HG03045 (cell line): ENCODE measurements around the gene OVOL1.
"Not testable (repeated sequence)": the region's sequence is repeated elsewhere in the genome, so short reads cannot be mapped to it uniquely, and the experiment has no call there.

Experiments used
- ATAC-seq: cut with Tn5 transposase; IDR thresholded peaks from one replicate; pipeline ENCODE4 v1.9.1; 2021; ENCODE audit warnings: mild to moderate bottlenecking, moderate library complexity; ENCODE audit not compliant: unreplicated experiment

OVOL1 gene

DNA sequence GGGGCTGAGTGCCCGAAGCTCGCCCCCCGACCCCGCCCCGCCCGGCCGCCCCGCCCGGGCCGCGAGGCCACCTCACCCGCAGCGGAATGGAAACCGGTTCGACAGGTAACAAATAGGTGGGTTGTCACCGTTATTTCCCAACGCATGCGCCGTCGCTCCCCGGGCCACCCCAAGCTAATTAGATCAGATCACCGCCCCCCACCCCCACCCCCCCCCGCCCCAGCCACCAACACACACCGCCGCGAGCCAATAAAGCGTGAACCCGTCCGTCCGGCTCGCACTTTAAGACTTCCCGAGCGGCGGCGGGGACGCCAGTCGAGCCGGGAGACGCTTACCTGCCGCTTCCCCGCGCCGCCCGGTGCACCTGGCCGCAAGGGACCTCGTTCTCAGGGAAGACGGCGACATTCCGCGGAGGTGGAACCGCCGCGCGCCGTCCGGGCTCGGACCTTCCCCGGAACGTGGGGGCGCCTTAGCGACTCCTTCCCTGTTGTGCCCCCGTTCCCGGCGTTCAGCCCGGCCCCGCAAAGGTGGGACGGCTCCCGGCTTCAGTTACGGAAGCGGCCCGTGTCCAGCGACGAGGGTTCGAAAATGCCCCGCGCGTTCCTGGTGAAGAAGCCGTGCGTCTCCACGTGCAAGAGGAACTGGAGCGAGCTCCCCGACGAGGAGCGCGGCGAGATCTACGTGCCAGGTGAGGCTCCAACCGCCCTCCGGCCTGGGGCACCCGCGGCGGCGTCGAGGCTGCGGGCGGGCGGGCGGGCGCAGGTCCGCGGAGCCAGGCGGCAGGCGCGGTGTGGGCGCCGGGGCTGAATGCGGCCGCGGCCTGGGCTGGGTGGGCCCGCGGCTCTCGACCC lies at the start of gene OVOL1:
Gene OVOL1, plus strand, starts transcription at position 278 of the 851 bp plus-strand sequence. Its CDS starts 311 bp downstream, at position 589.
- no peak for ATAC-seq

- ATAC-seq, result no peak
These were observed 47.8 kb upstream of the OVOL1 start for GRCh38 chr11:65739022-65739421.

DNA sequence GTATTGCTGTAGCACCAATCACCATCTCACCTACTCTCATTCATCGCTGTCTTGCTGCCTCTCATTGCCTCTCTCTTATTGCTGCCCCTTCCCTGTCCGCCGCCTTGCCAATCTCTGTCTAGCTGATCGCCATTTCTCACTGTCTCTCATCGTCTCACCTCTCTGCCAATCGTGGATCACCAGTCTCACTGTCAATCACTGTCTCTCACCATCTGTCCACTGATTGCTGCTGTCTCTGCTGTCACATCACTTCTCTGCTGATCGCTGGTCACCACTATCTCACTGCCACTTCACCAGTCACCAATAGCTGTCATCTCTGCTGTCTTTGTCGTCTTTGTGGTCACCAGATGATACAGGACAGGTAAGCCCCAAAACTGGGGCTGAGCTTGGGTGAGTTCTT lies 45.7 kb upstream of the OVOL1 start:
- no peak for ATAC-seq

- ATAC-seq, result no peak
These were observed 44.5 kb upstream of the OVOL1 start for GRCh38 chr11:65742353-65742752.

GRCh38 chr11:65743681-65744025 lies 43.2 kb upstream of the OVOL1 start:
- no peak for ATAC-seq

- ATAC-seq, result no peak
These were observed 42.7 kb upstream of the OVOL1 start for GRCh38 chr11:65744026-65744698.

DNA sequence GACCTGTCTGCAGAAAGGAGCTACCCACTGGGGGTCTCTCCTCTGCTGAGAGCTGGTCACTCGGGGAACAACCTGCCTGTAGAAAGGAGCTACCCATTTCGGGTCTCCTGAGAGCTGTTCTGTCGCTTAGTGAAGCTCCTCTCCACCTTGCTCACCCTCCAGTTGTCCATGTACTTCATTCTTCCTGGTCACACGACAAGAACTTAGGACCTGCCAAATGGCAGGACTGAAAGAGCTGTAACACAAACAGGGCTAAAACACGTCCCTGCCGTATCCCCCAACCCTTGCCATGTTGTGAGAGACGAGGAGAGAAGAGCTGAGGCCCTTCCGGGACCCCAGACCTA lies 42.2 kb upstream of the OVOL1 start:
- ATAC-seq, result no peak

GRCh38 chr11:65745049-65745448 lies 41.8 kb upstream of the OVOL1 start:
- ATAC-seq, result no peak

GRCh38 chr11:65762169-65762568 lies 24.7 kb upstream of the OVOL1 start:
- not testable (repeated sequence) for ATAC-seq

DNA sequence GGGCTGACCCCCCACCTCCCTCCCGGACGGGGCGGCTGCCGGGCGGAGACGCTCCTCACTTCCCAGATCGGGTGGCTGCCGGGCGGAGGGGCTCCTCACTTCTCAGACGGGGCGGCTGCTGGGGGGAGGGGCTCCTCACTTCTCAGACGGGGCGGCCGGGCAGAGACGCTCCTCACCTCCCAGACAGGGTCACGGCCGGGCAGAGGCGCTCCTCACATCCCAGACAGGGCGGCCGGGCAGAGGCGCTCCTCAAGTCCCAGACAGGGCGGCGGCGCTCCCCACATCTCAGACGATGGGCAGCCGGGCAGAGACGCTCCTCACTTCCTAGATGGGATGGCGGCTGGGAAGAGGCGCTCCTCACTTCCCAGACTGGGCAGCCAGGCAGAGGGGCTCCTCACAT lies 24.0 kb upstream of the OVOL1 start:
- ATAC-seq, result not testable (repeated sequence)

DNA sequence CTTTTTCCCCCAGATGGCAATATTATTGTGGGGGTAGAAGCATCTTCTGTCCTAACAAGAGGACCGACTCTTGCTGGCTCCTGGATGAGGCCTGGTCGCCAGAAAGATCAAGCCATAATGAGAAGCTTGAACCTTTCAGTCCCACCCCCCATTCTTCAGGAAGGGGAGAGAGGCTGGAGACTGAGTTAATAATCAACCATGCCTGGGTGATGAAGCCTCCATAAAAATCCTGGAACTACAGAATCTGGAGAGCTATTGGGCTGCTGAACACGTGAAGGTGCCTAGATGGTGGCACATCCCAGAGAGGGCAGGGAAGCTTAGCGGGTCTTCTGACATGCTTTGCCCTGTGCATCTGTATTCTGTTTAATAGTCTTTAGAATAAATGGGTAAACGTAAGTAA lies 22.4 kb upstream of the OVOL1 start:
- ATAC-seq, result no peak

GRCh38 chr11:65766535-65766934 lies 20.3 kb upstream of the OVOL1 start:
- no peak for ATAC-seq

- no peak for ATAC-seq
These were observed 19.5 kb upstream of the OVOL1 start for GRCh38 chr11:65767406-65767805.

DNA sequence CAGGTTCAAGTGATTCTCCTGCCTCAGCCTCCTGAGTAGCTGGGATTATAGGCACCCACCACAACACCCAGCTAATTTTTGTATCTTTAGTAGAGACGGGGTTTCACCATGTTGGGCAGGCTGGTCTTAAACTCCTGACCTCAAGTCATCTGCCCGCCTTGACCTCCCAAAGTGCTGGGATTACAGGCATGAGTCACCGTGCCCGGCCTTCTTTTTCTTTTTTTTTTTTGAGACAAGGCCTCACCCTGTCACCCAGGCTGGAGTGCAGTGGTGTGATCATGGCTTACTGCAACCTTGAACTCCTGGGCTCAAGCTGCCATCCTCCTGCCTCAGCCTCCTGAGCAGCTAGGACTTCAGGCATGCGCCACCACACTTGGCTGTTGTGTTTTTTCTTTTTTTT lies 19.1 kb upstream of the OVOL1 start:
- ATAC-seq, result not testable (repeated sequence)

DNA sequence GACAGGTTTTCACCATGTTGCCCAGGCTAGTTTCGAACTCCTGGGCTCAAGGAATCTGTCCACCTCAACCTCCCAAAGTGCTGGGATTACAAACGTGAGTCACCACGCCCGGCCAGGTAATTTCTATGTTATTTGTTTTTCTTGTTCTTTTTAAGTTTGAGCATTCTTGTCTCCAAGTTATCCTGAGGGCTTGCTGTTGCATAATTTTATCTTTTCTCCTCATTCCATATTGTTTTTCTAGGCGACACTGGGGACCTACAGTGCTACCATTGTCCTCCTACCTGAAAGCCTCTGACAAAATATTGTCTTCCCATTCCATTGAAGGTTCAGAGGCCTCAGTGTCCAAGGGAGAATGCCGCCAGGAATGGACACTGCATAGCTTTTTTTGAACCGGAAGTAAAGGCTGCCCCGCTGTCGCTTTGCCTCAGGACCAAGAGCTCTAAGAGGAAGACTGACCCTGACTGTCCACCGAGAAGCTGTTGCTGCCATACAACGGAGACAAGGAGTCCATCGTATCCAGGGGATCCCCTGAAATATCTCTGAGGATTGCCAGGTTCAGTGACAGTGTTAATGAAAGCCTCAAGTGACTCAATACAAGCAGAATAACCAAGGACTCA lies 15.8 kb upstream of the OVOL1 start:
- no peak for ATAC-seq

GRCh38 chr11:65771589-65772112 lies 15.2 kb upstream of the OVOL1 start:
- ATAC-seq, result no peak

- ATAC-seq, result no peak
These were observed 13.0 kb upstream of the OVOL1 start for GRCh38 chr11:65773784-65774411.

DNA sequence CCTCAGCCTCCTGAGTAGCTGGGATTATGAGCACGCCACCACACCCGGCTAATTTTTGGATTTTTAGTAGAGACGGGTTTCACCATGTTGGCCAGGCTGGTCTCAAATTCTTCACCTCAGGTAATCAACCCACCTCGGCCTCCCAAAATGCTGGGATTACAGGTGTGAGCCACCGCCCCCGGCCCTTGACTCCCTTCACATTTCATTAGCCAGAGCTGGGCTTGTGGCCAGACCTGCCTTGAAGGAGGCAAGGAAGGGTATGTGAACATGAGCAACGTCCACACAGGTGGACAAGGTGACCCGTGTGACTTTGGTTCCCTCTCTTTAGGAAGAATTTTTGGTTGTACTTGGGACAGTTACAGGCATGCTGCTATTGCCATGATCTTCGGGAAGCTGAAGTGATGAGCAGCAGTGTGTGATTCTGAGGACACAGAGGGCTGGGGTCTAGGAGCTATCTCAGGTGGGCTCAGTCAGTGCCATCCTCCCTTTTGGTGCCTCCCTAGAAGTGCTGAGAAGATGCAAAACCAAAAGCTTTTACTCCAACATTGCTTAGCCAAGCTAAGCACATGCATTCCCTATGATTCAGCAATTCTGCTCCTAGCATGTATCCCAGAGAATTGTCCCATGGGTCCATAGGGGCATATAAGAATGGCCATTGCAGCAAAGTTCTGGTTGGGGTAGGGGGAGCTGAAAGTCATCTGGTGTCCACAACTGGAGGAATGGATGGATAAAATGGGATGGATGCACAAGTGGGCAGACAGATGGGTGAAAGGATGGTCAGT lies 12.1 kb upstream of the OVOL1 start:
- no peak for ATAC-seq

DNA sequence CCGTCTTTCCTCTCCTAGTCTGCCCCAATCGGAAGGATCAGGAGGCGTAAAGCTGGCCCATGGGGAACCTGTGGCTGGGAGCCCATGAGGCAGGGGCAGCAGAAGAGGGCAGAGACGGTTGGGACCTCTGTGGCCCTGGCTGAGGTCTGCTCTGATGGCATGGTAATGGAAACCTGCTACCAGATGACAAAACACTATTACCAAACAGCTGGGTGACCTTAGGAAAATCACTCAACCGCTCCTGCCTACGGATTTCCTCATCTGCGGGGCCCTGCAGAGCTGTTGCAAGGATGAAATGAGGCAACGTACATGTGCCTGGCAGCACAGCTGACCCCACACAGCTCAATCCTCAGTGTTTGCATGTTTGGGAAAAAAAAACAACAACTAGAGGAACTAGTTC lies 10.7 kb upstream of the OVOL1 start:
- ATAC-seq, result no peak

- ATAC-seq, result no peak
These were observed 10.1 kb upstream of the OVOL1 start for GRCh38 chr11:65776710-65777141.

DNA sequence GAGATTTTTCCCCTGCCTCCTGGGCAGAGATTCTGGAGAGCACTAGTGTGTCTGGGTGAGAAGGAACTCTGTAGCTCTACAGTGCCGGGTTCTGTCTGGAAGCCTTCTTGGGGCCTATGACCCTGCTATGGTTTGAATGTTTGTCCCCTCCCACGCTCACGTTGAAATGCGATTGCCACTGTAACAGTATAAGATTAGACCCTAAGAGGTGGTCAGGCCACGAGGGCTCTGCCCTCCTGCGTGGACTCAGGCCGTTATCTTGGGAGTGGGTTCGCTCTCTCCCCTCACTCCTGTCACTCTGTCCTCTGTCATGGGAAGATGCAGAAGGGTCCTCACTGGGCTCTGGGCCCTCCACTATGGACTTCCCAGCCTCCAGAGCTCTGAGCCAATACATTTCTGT lies 9.6 kb upstream of the OVOL1 start:
- no peak for ATAC-seq
